ENCODE data around the gene NAP1L1.

The NAP1L1 gene

DNA sequence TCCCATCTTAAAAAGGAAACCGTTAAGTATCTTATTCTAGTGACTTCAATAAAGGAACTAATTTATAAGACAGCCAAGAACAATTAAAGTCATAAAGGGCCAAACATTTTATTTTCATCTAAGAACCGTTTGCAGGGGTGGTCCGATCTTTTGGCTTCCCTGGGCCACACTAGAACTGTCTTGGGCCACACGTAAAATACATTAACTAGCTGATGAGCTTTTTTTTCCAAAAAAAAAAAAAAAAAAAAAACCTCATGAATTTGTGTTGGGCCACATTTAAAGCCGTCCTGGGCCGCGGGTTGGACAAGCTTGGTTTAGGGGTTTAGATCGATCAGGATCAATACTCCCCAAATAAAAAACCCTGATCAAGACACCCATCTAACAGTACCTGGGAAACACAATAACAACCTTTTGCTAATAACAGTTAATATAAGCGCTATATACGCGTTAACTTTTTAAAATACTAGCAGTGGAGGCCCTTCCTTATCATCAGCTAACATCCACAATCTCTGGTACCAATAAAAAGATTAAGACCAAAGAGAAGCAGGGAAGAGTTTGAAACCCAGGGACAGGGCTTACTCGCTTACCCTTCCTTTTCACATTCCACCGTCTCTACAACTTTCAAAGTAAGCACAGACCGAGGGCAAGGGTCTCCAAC is 1.1 kb downstream of the NAP1L1 start:
- no peak for DNase-seq

DNA sequence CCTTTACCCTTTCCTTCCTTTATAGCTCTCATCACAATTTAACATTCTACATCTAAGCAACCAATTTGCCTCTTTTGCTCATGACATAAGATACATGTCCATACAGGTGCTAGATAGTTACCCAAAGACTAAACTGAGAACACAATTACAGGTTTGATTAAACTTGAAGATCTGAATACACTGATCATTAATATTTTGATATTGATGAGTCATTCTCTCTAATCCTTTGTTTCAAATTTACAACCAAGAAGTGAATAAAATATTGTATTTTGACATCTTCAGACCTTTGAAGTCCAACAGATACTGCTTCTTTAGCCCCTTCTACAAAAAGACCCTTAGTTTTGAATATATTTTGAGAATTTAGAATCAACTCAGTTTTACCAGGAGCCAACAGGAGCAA is 2.6 kb downstream of the NAP1L1 start:
- no peak for DNase-seq

DNA sequence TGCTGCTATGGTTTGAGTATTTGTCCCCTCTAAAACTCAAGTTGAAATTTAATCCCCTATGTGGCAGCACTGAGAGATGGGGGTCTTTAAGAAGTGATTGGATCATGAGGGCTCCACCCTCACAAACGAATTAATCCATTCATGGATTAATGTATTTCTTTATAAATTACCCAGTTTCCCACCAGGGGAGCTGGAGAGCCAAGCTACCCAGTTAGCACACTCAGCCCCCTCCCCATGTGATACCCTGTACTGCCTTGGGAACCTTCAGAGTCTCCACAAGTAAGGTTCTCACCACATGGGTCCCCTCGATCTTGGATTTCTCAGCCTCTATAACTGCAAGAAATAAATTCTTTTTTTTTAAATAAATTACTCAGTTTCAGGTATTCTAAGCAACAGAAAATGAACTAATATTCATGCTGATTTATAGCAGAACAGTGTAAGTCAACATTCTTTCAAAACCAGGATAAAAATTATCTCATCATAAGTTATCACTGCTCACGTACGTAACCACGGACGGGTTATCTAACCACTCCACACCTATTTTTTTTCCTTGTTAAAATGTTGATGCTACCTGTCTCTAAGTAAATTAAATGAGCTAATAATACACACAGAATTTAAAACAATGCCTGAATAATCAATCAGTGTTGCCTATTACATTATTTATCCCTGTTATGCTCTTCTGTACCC is 3.6 kb downstream of the NAP1L1 start:
- DNase-seq = no peak

DNA sequence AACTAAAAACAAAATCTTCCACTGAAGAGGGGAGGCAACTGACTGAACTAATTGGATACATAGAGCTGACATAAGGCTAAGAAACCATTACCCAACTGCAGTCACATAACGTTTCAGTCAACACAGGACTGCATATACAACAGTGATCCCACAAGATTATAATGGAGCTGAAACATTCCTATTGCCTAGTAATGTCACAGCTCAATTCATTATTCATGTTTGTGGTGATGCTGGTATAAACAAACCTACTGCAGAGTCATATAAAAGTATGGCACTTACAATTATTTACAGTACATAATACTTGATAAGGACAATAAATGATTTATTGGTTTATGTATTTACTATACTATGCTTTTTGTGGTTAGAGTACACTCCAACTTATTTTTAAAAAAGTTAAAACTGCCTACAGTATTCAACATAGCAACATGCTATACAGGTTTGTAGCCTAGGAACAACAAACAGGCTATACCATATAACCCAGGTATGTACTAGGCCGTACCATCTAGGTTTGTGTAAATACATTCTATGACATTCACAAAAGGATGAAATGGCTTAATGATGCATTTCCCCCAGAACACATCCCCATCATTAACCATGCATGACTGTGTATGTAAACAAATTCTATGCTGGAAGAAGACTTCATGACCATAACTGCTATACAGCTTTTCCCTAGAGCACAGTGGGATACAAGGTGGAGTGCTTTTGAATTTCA is 4.3 kb downstream of the NAP1L1 start:
- DNase-seq = peak; percentile 95

DNA sequence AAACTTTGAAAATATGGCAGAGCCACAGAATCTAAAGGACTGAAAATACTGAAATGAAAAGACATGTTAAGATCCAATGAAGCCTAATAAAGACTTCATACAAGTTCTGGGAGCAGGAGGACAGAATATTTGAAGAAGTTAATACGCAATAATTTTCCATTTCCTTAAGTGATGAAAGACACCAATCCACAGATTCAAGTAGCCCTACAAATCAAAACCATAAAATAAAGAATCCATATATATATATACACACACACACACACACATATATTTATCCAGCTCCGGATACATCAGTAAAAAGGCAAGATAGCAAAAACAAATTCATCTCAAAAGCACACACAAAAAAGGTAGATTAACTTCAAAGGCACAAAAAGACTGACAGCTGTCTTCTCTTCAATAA is 5.7 kb downstream of the NAP1L1 start:
- no peak for DNase-seq

DNA sequence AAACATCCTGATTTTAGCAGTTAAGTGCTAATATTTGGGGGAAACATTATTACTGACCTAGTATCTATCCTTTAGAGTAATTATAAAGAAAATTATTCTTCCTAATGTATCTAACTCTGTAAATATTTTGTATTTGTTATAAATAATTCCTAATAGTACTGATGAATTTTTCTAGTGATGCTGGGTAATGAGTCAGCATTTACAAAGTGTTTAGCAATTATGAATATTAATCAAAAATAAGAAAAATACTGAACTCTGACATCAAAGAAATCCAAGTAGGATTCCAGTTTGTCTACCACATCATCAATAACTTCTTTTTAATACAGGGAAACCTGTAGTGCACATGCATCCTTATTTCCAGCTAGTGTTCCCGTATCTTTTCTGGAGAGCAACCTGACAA is 9.0 kb downstream of the NAP1L1 start:
- no peak for DNase-seq

DNA sequence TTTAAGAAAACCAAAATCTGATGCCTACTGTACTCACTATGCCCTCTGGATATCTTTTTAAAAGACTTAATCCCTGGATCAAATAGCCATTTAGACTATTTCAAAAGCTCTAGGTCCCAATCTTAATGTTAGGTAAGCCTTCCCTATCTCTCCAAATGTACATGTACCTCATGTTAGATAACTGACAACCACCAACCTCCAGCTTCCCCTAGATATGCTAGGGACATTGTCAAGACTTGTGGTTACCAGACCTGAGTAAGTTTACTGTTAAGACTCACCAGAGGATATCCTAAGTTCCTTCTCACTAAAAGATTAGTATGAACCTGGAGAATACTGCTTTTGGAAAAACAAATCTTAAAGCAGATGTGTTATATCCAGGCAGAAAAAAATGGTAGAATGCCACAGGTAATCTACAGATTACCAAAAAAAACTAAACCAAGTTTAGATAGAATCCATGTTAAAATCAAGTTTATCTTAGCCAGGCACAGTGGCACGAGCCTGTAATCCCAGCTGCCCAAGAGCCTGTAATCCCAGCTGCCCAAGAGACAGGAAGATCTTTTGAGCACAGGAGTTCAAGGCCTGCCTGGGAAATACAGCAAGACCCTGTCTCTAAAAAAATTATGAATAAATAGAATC is 9.7 kb downstream of the NAP1L1 start:
- DNase-seq = no peak

DNA sequence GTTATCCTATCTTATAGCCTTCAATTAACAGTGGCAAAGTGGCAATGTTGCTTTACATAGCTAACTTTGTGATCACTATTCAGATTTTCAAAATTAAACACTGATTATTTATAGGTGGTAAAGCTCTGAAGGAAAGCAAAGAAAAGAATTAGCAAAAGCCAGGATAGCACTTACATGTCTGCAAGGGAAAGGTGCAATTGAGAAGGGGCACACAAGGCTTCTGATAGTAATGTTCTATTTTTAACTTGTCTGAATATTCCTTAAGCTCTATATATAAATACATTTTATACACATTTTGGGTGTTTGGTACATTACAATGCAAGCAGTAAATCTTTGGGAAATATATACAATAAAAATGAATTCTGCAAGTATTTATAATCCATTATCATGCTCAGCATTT is 10.9 kb downstream of the NAP1L1 start:
- no peak for DNase-seq

DNA sequence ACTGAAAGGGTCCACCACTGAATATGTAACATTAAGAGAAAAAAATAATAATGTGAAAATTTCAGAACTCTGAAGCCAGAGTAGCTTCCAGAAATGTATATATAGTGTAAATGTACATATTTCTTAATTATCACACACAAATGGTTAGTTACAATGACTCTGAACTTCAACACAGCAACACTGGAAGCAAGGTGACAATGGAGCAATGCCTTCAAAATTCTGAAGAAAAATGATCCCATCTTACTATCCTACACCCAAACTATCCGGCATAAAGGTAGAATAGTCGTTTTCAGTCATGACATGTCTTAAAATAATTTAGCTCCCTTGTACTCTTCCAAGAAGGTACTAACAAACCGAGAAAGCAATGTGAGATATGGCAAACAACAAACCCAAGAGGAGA is 11.9 kb downstream of the NAP1L1 start:
- DNase-seq = no peak

DNA sequence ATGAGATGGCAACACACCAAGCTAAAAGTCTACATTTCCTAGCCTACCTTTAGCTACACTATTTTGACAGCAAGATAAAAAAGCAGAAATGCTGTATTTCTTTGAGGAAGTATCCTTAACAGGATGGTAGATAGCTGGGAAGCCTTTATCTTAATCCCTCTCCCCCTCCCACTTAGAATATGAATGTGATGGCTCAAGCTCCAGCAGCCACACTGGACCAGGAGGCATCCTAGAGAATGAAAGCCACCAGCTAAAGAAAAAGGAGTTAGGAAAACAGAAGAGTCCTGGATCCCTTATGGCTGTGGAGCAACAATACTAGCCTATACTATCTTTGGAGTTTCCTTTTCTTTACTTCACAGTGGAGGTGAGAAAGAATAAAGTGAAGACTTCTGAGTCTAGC is 15.1 kb downstream of the NAP1L1 start:
- no peak for DNase-seq

DNA sequence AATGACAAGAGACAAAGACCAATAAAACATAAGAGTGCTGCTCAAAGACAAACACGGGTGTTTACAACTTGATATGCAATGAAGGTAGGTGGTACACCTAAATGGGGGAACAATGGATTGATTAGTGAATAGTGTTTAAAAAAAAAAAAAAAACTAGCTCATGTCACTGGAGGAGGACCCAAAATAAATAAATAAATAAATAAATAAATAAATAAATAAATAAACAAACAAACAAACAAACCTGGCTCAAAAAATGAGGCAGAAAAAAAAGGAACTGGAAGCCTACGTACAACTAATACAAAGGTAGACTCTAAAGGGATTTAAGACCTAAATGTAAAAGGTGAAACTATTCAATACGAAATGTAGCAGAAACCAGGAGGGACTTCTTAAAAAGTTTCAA is 18.6 kb downstream of the NAP1L1 start:
- DNase-seq = no peak

DNA sequence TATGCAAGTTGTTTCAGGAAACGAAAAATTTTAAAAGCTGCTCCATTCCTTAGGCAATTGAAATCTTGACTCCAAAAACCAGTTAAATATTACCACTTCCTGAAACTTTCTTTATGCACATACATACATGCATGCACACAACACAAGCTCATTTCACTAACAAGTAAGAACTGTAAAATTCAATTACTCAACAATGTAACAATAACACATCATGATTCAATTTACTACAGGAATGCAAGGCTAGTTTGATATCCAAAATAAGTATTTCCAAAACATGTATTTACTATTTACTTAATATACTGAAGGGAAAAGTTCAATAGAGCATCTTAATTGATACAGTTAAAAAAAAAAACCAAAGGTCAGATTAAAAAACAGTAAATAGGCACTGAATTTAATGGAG is 19.6 kb downstream of the NAP1L1 start:
- no peak for DNase-seq

DNA sequence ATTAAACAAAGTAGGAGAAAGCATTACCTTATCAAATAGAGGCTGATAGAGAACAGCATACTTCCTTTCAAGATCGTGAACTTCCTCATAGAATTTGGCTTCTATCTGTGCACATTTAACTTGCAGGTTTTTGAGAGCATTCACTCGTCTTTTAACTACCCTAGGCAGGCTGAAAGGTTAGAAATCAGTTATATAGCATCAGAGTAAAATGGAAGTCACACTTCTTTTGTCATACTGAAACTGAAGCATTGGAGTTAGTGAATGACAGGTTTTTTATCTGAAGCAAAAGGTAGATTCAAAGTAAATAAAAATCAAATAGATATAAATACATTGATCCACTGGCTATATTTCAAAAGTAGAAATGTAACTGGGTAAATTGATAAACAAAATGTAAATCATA is 24.4 kb downstream of the NAP1L1 start:
- DNase-seq = no peak

DNA sequence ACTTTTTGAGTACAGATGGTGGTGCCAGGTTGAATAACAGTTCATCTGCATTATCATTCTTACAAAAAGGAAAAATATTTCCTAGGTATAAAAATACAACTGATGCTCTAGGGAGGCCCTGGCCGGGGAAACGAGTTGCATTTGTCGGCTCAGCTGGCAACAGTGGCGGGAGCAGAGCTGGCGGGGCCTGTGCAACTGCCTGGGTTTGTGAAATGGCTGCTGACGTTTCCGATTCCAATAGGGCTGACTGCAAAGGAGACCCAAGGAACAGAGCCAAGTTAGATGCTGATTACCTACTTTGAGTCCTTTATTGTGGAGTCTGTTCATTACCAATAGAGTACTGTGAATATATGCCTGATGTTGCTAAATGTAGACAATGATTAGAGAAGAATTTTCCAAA is 27.2 kb downstream of the NAP1L1 start:
- DNase-seq = no peak

DNA sequence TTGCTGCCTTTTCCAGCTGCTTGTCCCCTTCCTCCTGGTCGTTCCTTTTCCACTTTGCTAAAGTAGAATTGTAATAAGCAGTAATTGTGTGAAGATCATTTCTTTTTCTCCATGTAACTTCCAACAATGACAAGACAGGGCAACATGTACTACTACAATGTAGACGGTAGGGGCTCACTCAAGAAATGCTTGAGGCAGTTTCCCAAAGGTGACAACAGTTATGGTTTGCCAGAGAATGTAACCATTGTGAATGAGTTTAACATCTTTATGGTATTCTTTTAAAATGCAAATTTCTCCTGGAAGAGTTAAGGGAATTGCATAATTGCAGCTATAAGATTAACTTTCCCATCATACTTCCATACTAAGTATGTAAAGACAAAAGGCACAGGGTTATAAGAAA is 29.1 kb downstream of the NAP1L1 start:
- no peak for DNase-seq

DNA sequence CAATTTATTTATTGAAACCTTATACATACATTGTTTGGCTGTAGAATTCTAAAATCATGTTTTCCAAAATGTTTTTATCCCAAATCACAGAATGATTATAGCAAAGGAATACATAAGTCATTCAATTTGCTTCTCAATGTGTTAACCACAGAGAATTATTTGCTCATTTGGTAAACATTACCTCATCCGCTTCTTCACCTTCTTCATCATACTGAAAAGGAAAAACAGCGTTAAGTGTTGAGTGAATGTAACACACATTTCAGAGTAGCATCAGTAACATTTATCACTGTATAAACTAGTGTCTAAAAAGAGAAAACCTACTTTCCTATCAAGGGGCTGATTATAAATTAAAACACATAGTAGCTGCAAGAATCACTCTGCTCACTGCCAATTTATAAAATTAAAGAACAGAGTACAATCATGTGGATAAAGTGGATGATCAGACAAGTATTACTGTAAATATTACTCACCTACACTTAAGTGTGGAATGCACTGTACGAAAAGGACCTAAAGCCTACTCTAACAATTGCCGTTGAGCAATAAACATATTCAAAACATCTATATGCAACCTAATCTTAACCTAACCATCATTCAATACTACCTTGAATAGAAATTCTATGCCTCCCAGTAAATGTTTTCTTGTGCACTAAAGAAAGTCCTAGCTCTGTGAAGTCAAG is 34.8 kb downstream of the NAP1L1 start:
- DNase-seq = no peak

DNA sequence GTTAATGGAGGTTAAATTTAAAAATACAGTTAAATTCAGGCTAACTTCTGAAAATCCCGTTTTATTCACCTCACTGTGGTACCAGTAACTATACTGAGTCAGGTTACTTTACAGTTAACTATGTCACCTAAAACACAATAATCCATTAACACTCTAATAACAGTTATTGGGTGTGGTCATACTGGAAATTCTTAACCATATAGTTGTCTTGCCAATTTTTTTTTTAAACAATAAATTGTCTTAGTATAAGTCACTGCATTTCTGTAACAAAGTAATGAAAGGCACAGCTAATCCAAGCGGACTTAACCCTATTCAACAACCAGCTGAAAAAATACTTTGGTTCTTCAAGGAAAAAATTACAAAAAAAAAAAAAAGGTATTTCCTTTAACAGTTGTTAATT is 36.7 kb downstream of the NAP1L1 start:
- DNase-seq = no peak

DNA sequence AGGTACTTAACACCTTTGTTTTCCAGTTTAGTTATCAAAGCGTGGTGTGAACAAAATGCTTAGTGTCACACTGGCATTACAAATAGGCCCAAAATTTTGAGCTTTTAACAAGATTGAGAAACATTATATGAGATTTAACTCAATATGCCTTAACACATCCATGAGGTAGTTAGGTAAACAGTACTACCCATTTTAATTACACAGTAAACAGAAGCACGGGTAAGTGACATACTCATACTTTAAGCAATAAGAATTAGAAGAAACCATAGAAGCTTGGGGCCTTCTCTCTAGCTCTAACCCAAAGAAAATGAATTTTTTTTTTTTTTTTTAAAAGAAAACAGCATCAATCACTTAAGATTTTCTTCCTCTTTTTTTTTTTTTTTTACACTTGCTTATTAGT is 37.4 kb downstream of the NAP1L1 start:
- DNase-seq = no peak

DNA sequence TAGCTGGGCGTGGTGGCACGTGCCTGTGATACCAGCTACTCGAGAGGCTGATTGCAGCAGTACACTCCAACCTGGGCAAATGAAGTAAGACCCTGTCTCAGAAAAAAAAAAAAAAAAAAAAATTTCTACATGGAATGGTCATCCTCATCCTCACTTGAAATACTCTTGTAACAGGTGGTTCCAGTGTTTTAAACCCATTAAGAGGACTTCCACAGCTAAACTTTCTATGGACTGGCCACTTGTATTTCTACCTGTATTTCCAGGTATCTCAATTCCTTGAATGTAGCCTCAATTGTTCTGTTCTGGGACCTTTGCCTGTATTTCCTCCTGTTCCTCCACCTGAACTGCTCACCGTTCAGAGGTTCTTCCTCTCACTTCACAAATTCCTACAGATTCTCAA is 41.1 kb downstream of the NAP1L1 start:
- DNase-seq = no peak

DNA sequence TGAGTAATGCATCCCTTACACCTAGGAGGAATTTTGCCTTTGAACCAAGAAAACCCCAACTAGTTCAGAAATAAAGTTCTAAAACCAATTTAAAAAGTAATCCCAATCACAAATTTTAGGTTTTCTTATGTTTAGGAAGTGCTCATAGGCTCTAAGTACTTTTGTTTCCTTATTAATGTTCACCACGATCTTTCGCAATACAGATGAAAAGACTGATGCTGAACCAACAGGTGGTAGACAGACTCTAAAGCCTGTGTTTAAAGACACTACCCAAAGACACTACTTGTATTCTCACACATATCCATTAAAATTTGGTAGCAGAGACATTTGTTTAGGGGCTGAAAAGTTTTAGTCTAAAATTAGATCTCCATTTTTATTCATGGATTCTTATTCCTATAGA is 42.3 kb downstream of the NAP1L1 start:
- DNase-seq = no peak

DNA sequence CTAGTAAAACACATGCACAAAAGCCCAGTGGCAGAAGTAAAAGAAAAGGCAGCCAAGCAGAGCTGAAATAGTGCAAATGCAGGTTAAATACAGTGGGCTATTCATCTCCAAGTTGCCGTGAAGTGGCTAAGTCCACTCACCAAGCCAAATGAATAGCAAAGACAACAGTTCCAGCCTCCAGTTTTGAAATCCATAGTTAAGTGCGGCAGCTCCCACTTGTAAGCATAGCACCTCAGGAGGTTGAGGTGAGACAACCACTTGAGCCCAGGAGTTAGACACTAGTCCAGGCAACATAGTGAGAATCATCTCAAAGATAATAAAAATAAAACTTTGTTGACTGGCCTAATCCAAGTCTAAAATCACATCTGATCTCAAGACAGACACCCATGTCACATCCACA is 43.1 kb downstream of the NAP1L1 start:
- DNase-seq = peak; percentile 68

DNA sequence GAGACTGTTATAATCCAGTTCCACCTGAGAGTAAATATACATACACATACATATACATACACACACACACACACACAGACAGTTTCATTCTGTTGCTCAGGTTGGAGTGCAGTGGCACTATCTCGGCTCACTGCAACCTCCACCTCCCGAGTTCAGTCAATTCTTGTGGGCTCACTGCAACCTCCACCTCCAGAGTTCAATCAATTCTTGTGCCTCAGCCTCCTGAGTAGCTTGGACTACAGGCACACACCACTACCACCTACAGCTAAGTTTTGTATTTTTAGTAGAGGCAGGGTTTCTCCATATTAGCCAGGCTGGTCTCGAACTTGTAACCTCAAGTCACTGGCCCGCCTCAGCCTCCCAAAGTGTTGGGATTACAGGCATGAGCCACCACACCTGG is 44.0 kb downstream of the NAP1L1 start:
- DNase-seq = no peak

DNA sequence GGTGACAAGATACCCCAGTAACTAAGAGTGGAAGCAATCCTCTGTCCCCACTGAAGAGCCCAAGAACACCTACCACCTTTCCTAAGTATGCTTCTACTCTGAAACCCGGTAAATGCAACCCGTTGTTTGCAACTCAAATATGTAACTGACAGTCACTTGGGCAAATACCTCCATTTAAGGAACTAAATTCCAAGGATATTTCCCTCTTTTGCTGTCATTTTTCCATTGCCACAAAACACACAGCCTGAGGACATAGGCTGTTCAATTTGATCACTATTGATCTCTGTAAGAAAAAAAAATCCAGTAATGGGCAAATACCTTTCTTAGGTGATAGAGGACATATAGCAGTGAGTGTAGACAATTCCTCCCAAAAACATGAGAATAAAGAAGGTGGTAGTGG is 46.3 kb downstream of the NAP1L1 start:
- DNase-seq = no peak

Data from NCI-H345 (cell line).